ENCODE measurements around the gene UTF1.
A peak's percentile ranks its signal among the peaks of the same experiment; 100 is the strongest.

Gene UTF1

DNA sequence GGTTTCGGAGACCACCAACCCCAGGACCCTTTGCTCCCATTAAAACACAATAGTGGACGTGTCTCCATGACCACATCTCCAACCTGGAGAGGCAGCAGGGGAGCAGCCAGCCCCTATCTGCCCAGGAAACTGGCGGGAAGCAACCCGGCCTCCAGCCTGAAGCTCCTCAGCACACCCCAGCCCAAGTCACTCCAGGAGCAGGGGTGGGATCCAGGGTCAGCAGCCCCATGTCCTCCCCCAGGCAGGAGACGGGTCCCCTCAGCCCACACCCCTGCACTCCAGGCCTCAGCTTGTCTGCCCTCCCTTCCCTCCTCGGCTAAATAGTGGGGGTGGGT lies 46.0 kb downstream of the UTF1 start:
- TF ChIP-seq, protein P1, sequence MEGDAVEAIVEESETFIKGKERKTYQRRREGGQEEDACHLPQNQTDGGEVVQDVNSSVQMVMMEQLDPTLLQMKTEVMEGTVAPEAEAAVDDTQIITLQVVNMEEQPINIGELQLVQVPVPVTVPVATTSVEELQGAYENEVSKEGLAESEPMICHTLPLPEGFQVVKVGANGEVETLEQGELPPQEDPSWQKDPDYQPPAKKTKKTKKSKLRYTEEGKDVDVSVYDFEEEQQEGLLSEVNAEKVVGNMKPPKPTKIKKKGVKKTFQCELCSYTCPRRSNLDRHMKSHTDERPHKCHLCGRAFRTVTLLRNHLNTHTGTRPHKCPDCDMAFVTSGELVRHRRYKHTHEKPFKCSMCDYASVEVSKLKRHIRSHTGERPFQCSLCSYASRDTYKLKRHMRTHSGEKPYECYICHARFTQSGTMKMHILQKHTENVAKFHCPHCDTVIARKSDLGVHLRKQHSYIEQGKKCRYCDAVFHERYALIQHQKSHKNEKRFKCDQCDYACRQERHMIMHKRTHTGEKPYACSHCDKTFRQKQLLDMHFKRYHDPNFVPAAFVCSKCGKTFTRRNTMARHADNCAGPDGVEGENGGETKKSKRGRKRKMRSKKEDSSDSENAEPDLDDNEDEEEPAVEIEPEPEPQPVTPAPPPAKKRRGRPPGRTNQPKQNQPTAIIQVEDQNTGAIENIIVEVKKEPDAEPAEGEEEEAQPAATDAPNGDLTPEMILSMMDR (IDR thresholded peaks at IDR 0.05; ENCODE audit: unreplicated experiment in 3 of 3): no peak
- Mint-ChIP-seq H3K36me3 (ENCODE audit: low read depth) (no peaks in the 10 kb centered on the region), H3K9me3 (no peaks in the 10 kb centered on the region), H3K4me3 (no peak overlapping the region), H3K27ac (no peak overlapping the region), H3K27me3 (ENCODE audit: low read depth) (peaks cover 15% of the 10 kb centered on the region), H3K4me1 (no peaks in the 10 kb centered on the region)

DNA sequence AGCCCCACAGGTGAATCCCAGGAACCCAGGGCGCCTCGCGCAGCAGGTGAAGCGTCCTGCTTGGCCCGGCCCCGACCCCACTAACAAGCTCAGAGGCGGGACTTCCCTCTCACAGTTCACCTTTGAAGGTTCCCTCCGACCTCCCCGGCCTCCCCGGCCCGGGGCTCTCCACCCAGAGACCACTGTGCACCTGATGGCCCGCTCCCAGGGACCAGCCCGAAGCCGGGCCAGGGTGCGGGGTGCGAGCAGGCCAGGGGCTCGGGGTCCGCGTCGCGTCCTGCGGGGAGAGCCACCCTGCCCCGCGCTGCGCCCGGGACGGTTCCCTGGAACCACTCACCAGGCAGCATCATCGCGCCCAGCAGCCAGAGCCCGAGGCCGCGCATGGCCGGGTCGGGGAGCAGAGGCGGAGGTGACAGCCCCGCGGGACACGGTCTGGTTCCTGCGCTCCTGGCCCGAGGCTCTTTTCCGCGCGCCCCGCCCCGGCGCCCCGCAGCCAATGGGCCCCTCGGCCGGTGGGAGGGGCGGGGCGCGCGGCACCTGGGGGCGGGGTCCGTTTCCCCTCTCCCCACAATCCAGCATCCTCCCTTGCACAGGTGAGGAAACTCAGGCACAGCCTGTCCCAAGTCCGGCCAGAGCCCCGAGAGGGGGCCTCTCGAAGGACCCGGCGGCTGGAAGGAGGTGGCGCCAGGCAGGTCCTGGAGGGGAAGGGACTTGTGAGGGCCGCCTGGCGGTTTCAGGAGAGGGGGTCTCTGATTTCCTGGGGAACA lies 46.6 kb downstream of the UTF1 start, which contains the start of gene ADAM8:
Gene ADAM8, minus strand, starts transcription at position 434 of the 767 bp plus-strand sequence. Its CDS starts 51 bp downstream, at position 383.
- Mint-ChIP-seq H3K4me3 (no peak within 1 kb of the TSS), H3K27me3 (ENCODE audit: low read depth) (peaks cover 15% of the 10 kb centered on the region), H3K36me3 (ENCODE audit: low read depth) (no peaks in the 10 kb centered on the region), H3K9me3 (no peaks in the 10 kb centered on the region), H3K4me1 (no peaks in the 10 kb centered on the region), H3K27ac (no peak within 1 kb of the TSS)
- TF ChIP-seq, protein P1 (IDR thresholded peaks at IDR 0.05; ENCODE audit: unreplicated experiment in 3 of 3): no peak

GRCh38 chr10:133277277-133277992 lies 47.4 kb downstream of the UTF1 start:
- no peak overlapping the region for H3K27ac Mint-ChIP-seq
- no peaks in the 10 kb centered on the region for H3K4me1 Mint-ChIP-seq
- TF ChIP-seq, protein P1 (IDR thresholded peaks at IDR 0.05; ENCODE audit: unreplicated experiment in 3 of 3): no peak
- peaks cover 7% of the 10 kb centered on the region for H3K36me3 Mint-ChIP-seq (ENCODE audit: low read depth)
- no peak overlapping the region for H3K4me3 Mint-ChIP-seq
- H3K27me3 Mint-ChIP-seq (ENCODE audit: low read depth): peaks cover 15% of the 10 kb centered on the region
- H3K9me3 Mint-ChIP-seq: no peaks in the 10 kb centered on the region

DNA sequence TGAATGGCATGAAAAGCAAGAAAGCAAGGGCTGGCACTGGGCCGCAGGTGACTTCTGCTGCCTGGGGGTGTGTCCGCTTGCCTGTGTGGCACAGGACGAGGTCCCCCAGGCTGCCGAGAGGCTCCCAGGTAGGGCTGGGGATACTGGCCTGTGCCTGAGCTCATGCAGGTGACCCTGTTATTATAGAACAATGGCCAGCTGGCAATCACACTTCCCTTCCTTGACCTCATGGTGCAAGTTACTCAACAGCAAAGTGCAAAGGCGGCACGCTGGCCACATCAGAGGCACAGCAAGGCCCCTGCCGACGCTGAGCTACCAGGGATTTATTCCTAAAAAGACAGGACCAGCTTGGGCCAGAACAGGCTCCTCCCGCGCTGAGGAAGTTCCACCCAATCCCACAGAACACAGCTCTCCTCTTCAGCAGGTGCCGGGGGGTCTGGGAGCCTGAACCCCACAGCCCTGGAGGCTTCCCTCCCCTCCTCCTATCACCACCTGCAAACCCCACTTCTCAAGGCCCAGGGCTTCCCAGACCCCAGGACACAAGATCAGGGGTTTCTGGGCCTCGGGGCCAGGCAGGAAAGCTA lies 48.1 kb downstream of the UTF1 start:
- no peaks in the 10 kb centered on the region for H3K9me3 Mint-ChIP-seq
- peaks cover 15% of the 10 kb centered on the region for H3K27me3 Mint-ChIP-seq (ENCODE audit: low read depth)
- TF ChIP-seq, protein P1 (IDR thresholded peaks at IDR 0.05; ENCODE audit: unreplicated experiment in 3 of 3): no peak
- no peaks in the 10 kb centered on the region for H3K4me1 Mint-ChIP-seq
- peak overlapping the region in 1 of 3 experiments; percentile 57 for H3K4me3 Mint-ChIP-seq
- H3K27ac Mint-ChIP-seq: no peak overlapping the region
- peaks cover 7% of the 10 kb centered on the region for H3K36me3 Mint-ChIP-seq (ENCODE audit: low read depth)

DNA sequence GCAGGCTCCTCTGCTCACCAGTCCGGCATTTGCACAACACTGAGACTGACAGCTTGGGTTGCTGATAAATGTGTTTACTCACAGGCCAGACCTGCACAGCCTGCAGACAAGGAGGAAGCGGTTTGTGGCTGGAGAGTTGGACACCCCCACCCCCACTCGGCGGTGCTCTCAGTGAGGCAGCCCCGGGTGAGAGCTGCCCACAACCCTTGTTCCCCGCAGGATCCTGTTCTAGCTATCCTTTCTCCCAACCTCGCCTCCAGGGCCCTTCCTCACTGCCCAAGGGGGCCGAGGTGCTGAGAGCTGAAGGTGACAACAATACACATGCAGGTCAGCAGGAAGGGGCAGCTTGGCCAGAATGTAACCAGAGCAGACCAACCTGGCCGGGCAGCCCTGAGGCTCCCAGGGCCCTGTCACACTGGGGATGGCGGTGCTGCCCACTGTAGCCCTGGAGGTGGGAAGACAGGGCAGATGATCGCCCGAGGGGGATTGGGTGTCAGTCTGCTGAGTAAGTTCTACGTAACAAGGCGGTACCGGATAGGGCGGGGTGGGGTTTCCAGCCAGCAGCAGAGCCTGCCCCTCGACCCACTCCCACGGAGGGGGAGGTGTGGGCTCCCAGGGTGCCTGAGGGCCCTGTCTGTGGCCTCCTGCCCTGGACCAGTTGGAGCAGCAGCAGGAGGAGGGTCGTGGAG lies 48.7 kb downstream of the UTF1 start:
- H3K4me3 Mint-ChIP-seq: peak overlapping the region in 1 of 3 experiments; percentile 57
- H3K27me3 Mint-ChIP-seq (ENCODE audit: low read depth): peaks cover 15% of the 10 kb centered on the region
- TF ChIP-seq, protein P1 (IDR thresholded peaks at IDR 0.05; ENCODE audit: unreplicated experiment in 3 of 3): no peak
- no peak overlapping the region for H3K27ac Mint-ChIP-seq
- no peaks in the 10 kb centered on the region for H3K4me1 Mint-ChIP-seq
- H3K9me3 Mint-ChIP-seq: no peaks in the 10 kb centered on the region
- H3K36me3 Mint-ChIP-seq (ENCODE audit: low read depth): peaks cover 10% of the 10 kb centered on the region
